Spleen (tissue), 11 donors: Measurements from ENCODE around the gene DNPEP. TPM values are rescaled to one million over a fixed set of nuclear protein-coding genes. Genes with fewer than 3 reads are reported as not detected.

Experiments used
- DNase-seq: peaks from one replicate; pipeline ENCODE4 v3.0.0-alpha.2; 2020
- H3K27ac ChIP-seq, 8 donors: fragments of 200-600 bp; sonication (generic) in 7 of 8; 1 replicate in 4 of 8; 2 replicates in 4 of 8; pipeline versions ENCODE4 v1.5.0 to v1.8.0; 2016 to 2021; ENCODE audit warnings: inconsistent platforms in 4 of 8, mild to moderate bottlenecking in 4 of 8, moderate library complexity in 1 of 8
- H3K27me3 ChIP-seq, 7 donors: fragments of 200-600 bp; sonication (generic) in 6 of 7; replicated peaks in 1 of 7; 1 replicate in 4 of 7; 2 replicates in 3 of 7; pipeline versions ENCODE4 v1.5.0 to v1.8.0; 2016 to 2021; ENCODE audit warnings: inconsistent platforms in 3 of 7, mild to moderate bottlenecking in 1 of 7
- H3K36me3 ChIP-seq, 6 donors: fragments of 200-600 bp; sonication (generic) in 5 of 6; 1 replicate in 4 of 6; 2 replicates in 2 of 6; pipeline versions ENCODE4 v1.5.0 to v1.8.0; 2016 to 2021; ENCODE audit warnings: inconsistent platforms in 2 of 6
- H3K4me1 ChIP-seq, 6 donors: fragments of 200-600 bp; sonication (generic) in 5 of 6; 1 replicate in 3 of 6; 2 replicates in 3 of 6; pipeline versions ENCODE4 v1.5.0 to v1.8.0; 2016 to 2021; ENCODE audit warnings: inconsistent platforms in 3 of 6
- H3K4me3 ChIP-seq, 8 donors: fragments of 200-600 bp; sonication (generic) in 7 of 8; 1 replicate in 4 of 8; 2 replicates in 4 of 8; pipeline versions ENCODE4 v1.5.0 to v1.8.0; 2016 to 2021; ENCODE audit warnings: inconsistent platforms in 4 of 8, mild to moderate bottlenecking in 4 of 8, moderate library complexity in 2 of 8
- H3K9me3 ChIP-seq, 8 donors: fragments of 200-600 bp; sonication (generic) in 7 of 8; 1 replicate in 4 of 8; 2 replicates in 4 of 8; pipeline versions ENCODE4 v1.5.0 to v1.8.0; 2016 to 2021; ENCODE audit warnings: inconsistent platforms in 4 of 8
- CTCF ChIP-seq, 11 experiments: fragments of 200-600 bp in 7 of 11; fragments of 450-650 bp in 4 of 11; sonication (generic) in 4 of 11; IDR thresholded peaks in 8 of 11; conservative IDR thresholded peaks in 3 of 11; 1 replicate in 7 of 11; 2 replicates in 4 of 11; pipeline versions ENCODE4 v1.4.0 to v1.8.0; 2016 to 2021; ENCODE audit warnings: antibody characterized with exemption in 11 of 11, inconsistent platforms in 4 of 11, mild to moderate bottlenecking in 1 of 11
- POLR2A ChIP-seq, 3 donors: fragments of 450-650 bp; IDR thresholded peaks; one replicate each; pipeline ENCODE4 v1.5.1; 2017; ENCODE audit warnings: antibody characterized with exemption in 3 of 3, mild to moderate bottlenecking in 1 of 3
- POLR2AphosphoS5 ChIP-seq, 3 donors: sonication (generic); formaldehyde crosslinking; IDR thresholded peaks; one replicate each; pipeline ENCODE4 v1.5.1; 2017; ENCODE audit warnings: antibody characterized with exemption in 3 of 3
- WGBS, 5 donors: extraction: QIAGEN DNeasy Blood & Tissue Kit in 3 of 5; methylation state at CpG; one replicate each; pipeline versions ENCODE4 v1.1.5 to v1.1.7; 2013 to 2018; 5-methylcytosine and 5-hydroxymethylcytosine counted together
- intact Hi-C: fragments of 100-400 bp; cut with DNase I; formaldehyde crosslinking; loops from one replicate; pipeline ENCODE4 v1.15.0; 2023; ENCODE audit warnings: low total_unique reads
- polyA plus RNA-seq, 3 donors: library from polyadenylated mRNA; stranded (reverse); fragments of 200-250 nt; gene quantifications; one replicate each; pipeline ENCODE4 v1.2.1, GENCODE V29; 2013
- total RNA-seq, 7 donors: library from RNA; depleted of rRNA in 3 of 7; stranded (reverse); fragments of >200 nt in 3 of 7; fragmentation: NEBNext Ultra II Directional in 4 of 7; extraction: Animal tissue kit (Norgen Biotek cat#: 25700) in 4 of 7; gene quantifications; one replicate each; pipeline versions ENCODE4 v1.1.0 to v1.2.1, GENCODE V29; 2016 to 2021
- donor health status: healthy with polysubstance abuse.
- donor health status: DM: no; HTN: no; CAD: no; lungs with moderate emphysema.
- donor health status: DM: no; HTN: no; CAD: no.
- donor health status: Bipolar disorder and iron deficiency.
- donor health status: healthy.
- donor health status: DM: no; HTN: no; CAD: no.
- donor health status: DM: yes; HTN: yes; CAD: no.

The DNPEP gene
- total and polyA plus RNA-seq, 10 donors = 46.7 to 92.8 (median 62.8) TPM

- Histone ChIP-seq H3K4me1 (no peaks in the 10 kb centered on the region), H3K27ac (no peak overlapping the region), H3K36me3 (no peaks in the 10 kb centered on the region), H3K4me3 (no peak overlapping the region), H3K9me3 (no peaks in the 10 kb centered on the region), H3K27me3 (peaks cover 0 to 27% (median 6%) of the 10 kb centered on the region in 7 donors)
- intact Hi-C loops = no loop called here
- no peak for DNase-seq
- no peak for TF ChIP-seq CTCF (IDR thresholded peaks at IDR 0.05 in 8 of 11, conservative IDR thresholded peaks at IDR 0.05 in 3 of 11)
- no peak for TF ChIP-seq POLR2AphosphoS5 (IDR thresholded peaks at IDR 0.05)
- TF ChIP-seq POLR2A (IDR thresholded peaks at IDR 0.05) = no peak
Observed at GRCh38 chr2:219428469-219428868, 40.8 kb upstream of the DNPEP start.

- no peaks in the 10 kb centered on the region for H3K36me3 ChIP-seq
- intact Hi-C loops = no loop called here
- no peaks in the 10 kb centered on the region for H3K9me3 ChIP-seq
- no peak for DNase-seq
- no peak overlapping the region for H3K27ac ChIP-seq
- H3K27me3 ChIP-seq = peaks cover 0 to 21% (median 6%) of the 10 kb centered on the region in 7 donors
- H3K4me3 ChIP-seq = no peak overlapping the region
- H3K4me1 ChIP-seq = no peaks in the 10 kb centered on the region
- TF ChIP-seq CTCF (IDR thresholded peaks at IDR 0.05 in 8 of 11, conservative IDR thresholded peaks at IDR 0.05 in 3 of 11) = no peak
- no peak for TF ChIP-seq POLR2AphosphoS5 (IDR thresholded peaks at IDR 0.05)
- TF ChIP-seq POLR2A (IDR thresholded peaks at IDR 0.05) = no peak
- 72 to 94% (median 91%) methylated on average over 7 of the region's 7 CpGs for WGBS, 5 donors
Observed at GRCh38 chr2:219426534-219427136, 38.9 kb upstream of the DNPEP start.

GRCh38 chr2:219426068-219426443 is 38.3 kb upstream of the DNPEP start:
- Histone ChIP-seq H3K27ac (no peak overlapping the region), H3K4me3 (no peak overlapping the region), H3K36me3 (no peaks in the 10 kb centered on the region), H3K9me3 (no peaks in the 10 kb centered on the region), H3K27me3 (peaks cover 0 to 27% (median 6%) of the 10 kb centered on the region in 7 donors), H3K4me1 (no peaks in the 10 kb centered on the region)
- WGBS, 5 donors = 77 to 92% (median 79%) methylated on average over 6 to 7 of the region's 7 CpGs
- DNase-seq = no peak
- intact Hi-C loops = no loop called here
- no peak for TF ChIP-seq POLR2AphosphoS5 (IDR thresholded peaks at IDR 0.05)
- no peak for TF ChIP-seq CTCF (IDR thresholded peaks at IDR 0.05 in 8 of 11, conservative IDR thresholded peaks at IDR 0.05 in 3 of 11)
- TF ChIP-seq POLR2A (IDR thresholded peaks at IDR 0.05) = no peak

GRCh38 chr2:219425238-219426067 is 37.7 kb upstream of the DNPEP start:
- Histone ChIP-seq H3K4me3 (no peak overlapping the region), H3K4me1 (no peaks in the 10 kb centered on the region), H3K27me3 (peaks cover 0 to 33% (median 6%) of the 10 kb centered on the region in 7 donors), H3K27ac (no peak overlapping the region), H3K9me3 (no peaks in the 10 kb centered on the region), H3K36me3 (no peaks in the 10 kb centered on the region)
- 78 to 86% (median 85%) methylated on average over 7 to 8 of the region's 8 CpGs for whole genome bisulfite sequencing, 5 donors
- intact Hi-C loops = no loop called here
- no peak for DNase-seq
- TF ChIP-seq POLR2A (IDR thresholded peaks at IDR 0.05) (no peak), POLR2AphosphoS5 (IDR thresholded peaks at IDR 0.05) (no peak), CTCF (IDR thresholded peaks at IDR 0.05 in 8 of 11, conservative IDR thresholded peaks at IDR 0.05 in 3 of 11) (no peak)
